Kidney epithelial cell (primary cell): ENCODE measurements around the gene MYL10. TPM values are rescaled to one million over a fixed set of nuclear protein-coding genes. Genes with fewer than 3 reads are reported as not detected.

Experiments used
- DNase-seq: peaks from one replicate; pipeline ENCODE4 v3.0.0-alpha.2; 2010; ENCODE audit warnings: low read depth
- H3K27me3 ChIP-seq: 2 replicates; pipeline ENCODE4 v1.6.0; 2011; ENCODE audit warnings: low read length; ENCODE audit not compliant: control insufficient read depth, insufficient read depth
- H3K36me3 ChIP-seq: 2 replicates; pipeline ENCODE4 v1.5.1; 2011; ENCODE audit warnings: low read length; ENCODE audit not compliant: control insufficient read depth, insufficient read depth
- H3K4me3 ChIP-seq: 2 replicates; pipeline ENCODE4 v1.5.1; 2011; ENCODE audit warnings: low read depth, mild to moderate bottlenecking, control low read depth, low read length
- total RNA-seq: library from RNA; depleted of rRNA; stranded (reverse); fragments of >200 nt; gene quantifications from 2 replicates; pipeline ENCODE4 v1.2.3, GENCODE V29; 2015
- TF ChIP-seq, protein P1 (sequence below): IDR thresholded peaks from 2 replicates; pipeline ENCODE4 v1.5.1; 2011; ENCODE audit warnings: mild to moderate bottlenecking, moderate library complexity, low read length, control low read depth, inconsistent platforms; ENCODE audit not compliant: insufficient read depth, poor library complexity, severe bottlenecking

The MYL10 gene
- total RNA-seq, 1 donor from 2014 or later, result not detected

DNA sequence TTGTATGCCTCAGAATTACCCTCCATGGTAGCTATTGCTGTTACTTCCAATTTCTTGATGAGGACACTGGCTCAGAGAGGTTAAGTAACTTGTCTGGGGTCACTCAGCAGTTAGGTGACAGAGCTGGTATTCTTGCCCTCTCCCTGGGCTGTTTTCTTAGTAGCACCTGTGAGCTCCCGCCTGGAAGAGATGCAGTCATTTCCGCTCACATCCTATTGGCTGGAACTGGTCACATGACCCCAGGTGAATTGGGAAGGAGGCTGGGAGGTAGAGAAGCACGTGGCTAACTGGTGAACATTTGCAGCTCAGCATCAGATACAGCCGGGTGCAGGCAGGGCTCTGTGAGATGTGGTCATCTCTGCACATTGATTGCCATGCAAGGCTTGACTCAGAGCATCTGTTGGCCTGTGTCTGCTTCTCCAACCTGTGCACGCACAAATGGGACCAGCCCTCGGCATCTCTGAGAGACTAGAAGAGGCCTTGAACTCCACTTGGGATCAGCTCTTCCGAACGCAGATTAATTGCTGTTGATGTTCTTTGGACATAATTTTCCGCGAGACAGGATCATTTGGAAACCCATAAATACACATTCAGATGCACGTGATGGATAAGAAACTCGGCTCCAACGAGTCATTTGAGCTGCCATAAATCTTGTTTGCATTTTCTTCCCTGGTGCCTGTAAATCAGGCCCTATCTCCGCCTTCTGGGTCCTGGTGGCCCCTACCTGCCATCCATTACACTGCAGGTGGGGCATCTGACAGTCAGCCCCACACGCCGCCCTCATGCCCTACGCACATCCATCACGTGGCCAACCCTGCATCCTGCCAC lies 42.8 kb downstream of the MYL10 start:
- TF ChIP-seq, protein P1, sequence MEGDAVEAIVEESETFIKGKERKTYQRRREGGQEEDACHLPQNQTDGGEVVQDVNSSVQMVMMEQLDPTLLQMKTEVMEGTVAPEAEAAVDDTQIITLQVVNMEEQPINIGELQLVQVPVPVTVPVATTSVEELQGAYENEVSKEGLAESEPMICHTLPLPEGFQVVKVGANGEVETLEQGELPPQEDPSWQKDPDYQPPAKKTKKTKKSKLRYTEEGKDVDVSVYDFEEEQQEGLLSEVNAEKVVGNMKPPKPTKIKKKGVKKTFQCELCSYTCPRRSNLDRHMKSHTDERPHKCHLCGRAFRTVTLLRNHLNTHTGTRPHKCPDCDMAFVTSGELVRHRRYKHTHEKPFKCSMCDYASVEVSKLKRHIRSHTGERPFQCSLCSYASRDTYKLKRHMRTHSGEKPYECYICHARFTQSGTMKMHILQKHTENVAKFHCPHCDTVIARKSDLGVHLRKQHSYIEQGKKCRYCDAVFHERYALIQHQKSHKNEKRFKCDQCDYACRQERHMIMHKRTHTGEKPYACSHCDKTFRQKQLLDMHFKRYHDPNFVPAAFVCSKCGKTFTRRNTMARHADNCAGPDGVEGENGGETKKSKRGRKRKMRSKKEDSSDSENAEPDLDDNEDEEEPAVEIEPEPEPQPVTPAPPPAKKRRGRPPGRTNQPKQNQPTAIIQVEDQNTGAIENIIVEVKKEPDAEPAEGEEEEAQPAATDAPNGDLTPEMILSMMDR, result no peak
- no peak for DNase-seq
- H3K27me3 ChIP-seq, result no peaks in the 10 kb centered on the region
- no peaks in the 10 kb centered on the region for H3K36me3 ChIP-seq
- H3K4me3 ChIP-seq, result no peak overlapping the region

- no peaks in the 10 kb centered on the region for H3K36me3 ChIP-seq
- H3K27me3 ChIP-seq, result no peaks in the 10 kb centered on the region
- H3K4me3 ChIP-seq, result no peak overlapping the region
- no peak for DNase-seq
- TF ChIP-seq, protein P1, result no peak
These were observed 46.1 kb downstream of the MYL10 start for GRCh38 chr7:101582971-101583370.

- no peaks in the 10 kb centered on the region for H3K36me3 ChIP-seq
- TF ChIP-seq, protein P1, result no peak
- no peak for DNase-seq
- H3K27me3 ChIP-seq, result no peaks in the 10 kb centered on the region
- no peak overlapping the region for H3K4me3 ChIP-seq
These were observed 47.2 kb downstream of the MYL10 start for GRCh38 chr7:101581891-101582290.

GRCh38 chr7:101580596-101580995 lies 48.5 kb downstream of the MYL10 start:
- no peak for DNase-seq
- Histone ChIP-seq H3K4me3 (no peak overlapping the region), H3K27me3 (no peaks in the 10 kb centered on the region), H3K36me3 (no peaks in the 10 kb centered on the region)
- TF ChIP-seq, protein P1, result no peak

- Histone ChIP-seq H3K27me3 (peaks cover 2% of the 10 kb centered on the region), H3K36me3 (no peaks in the 10 kb centered on the region), H3K4me3 (no peak overlapping the region)
- TF ChIP-seq, protein P1, result no peak
- no peak for DNase-seq
These were observed 50.5 kb downstream of the MYL10 start for GRCh38 chr7:101578552-101578951.

DNA sequence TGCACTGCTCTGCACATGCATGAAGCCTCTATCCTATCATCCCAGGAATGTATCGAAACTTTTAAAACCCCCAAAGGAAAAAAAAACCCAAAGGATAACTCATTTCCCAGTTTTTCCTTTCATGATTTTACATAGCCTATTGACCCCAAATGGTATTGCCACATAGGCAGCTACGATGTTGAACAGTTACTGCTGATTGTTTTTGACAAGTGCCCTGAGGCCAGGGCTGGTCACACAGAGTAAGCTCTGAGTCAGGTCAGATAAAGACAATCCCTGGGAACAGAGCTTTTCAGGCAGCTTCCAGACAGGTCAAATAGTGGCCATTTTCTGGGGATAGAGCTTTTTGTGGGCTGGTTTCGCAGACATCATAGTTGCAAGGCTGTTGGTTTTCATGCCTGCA lies 52.1 kb downstream of the MYL10 start:
- Histone ChIP-seq H3K27me3 (peaks cover 2% of the 10 kb centered on the region), H3K36me3 (no peaks in the 10 kb centered on the region), H3K4me3 (no peak overlapping the region)
- TF ChIP-seq, protein P1, result no peak
- no peak for DNase-seq
